22Rv1 (cell line): ENCODE results near the gene NEURL1B.

ENCODE experiments used
- ZFX ChIP-seq: fragments of 450-650 bp; IDR thresholded peaks from 2 replicates; pipeline ENCODE4 v1.6.1; 2017; ENCODE audit warnings: antibody characterized with exemption, borderline replicate concordance
- TF ChIP-seq, protein P1 (sequence below): fragments of 450-650 bp; IDR thresholded peaks from 2 replicates; pipeline ENCODE4 v1.5.1; 2017; ENCODE audit warnings: mild to moderate bottlenecking

DNA sequence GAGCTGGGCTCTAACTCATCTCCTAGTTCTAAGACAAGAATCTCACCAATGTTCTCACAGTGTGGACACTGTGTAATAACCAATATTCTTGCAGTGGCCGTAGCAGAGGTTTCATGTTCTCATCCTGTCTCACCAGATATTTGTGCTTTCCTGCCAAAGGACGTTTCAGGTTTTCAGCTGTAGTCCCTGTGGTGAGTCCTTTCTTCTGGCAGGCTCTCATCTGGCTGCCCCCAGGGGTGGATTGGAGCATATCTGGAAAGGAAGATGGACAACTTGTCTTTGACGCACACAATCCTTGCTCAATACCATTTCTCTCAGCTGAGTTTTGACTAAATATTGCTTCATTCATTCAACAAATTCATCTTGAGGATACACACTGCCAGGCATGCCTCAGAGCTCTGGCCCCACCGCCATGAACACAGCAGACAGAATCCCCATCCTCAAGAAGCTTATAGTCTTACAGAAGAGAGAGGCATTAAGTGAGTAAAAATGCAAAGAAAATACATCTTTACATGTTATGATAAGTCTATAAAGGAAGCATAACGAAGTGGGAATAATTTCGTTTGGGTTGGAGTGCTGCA is 33.8 kb upstream of the NEURL1B start:
- TF ChIP-seq, protein P1, sequence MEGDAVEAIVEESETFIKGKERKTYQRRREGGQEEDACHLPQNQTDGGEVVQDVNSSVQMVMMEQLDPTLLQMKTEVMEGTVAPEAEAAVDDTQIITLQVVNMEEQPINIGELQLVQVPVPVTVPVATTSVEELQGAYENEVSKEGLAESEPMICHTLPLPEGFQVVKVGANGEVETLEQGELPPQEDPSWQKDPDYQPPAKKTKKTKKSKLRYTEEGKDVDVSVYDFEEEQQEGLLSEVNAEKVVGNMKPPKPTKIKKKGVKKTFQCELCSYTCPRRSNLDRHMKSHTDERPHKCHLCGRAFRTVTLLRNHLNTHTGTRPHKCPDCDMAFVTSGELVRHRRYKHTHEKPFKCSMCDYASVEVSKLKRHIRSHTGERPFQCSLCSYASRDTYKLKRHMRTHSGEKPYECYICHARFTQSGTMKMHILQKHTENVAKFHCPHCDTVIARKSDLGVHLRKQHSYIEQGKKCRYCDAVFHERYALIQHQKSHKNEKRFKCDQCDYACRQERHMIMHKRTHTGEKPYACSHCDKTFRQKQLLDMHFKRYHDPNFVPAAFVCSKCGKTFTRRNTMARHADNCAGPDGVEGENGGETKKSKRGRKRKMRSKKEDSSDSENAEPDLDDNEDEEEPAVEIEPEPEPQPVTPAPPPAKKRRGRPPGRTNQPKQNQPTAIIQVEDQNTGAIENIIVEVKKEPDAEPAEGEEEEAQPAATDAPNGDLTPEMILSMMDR: no peak
- TF ChIP-seq ZFX: no peak
